ENCODE data around the gene NDUFAF3. TPM values are rescaled to one million over a fixed set of nuclear protein-coding genes. Genes with fewer than 3 reads are reported as not detected.
A peak's percentile ranks its signal among the peaks of the same experiment; 100 is the strongest.

NDUFAF3 gene
- total and polyA plus RNA-seq, 2 of the 4 experiments (the other 2 are of a cell fraction), result 26.5 to 112 TPM

DNA sequence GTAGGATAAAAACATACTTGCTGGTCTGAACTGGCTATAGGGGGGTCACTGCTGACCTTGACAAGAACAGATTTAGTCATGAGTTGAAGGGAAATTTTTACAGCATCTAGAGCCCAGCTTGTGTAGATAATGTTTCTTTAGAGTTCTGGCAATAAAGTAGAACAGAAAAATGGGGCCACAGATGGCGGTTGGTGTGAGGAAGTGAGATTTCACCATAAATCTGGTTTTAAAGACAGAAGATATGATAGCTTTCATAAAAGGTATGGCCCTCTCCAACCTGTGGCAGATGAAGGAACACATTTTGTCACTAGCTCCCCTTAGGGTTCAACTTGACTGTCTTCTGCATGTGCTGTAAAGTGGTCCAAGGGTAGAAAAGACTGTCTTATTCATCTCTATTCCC is 31.6 kb downstream of the NDUFAF3 start:
- H2AK9ac ChIP-seq (replicated peaks; ENCODE audit: low read depth, low read length, poor library complexity), result no peak overlapping the region
- no peak overlapping the region for H2BK120ac ChIP-seq (ENCODE audit: low read depth, low read length)
- H3K4me1 ChIP-seq (ENCODE audit: control insufficient read depth, insufficient read depth, low read length), result peaks cover 2% of the 10 kb centered on the region; the same call in 1 of the 2 replicates
- ATAC-seq (ENCODE audit: low read depth), result no peak
- in situ Hi-C loops (cut with MboI; ENCODE audit: low sequenced_read_pairs), result no loop called here
- no peak overlapping the region for H3K4ac ChIP-seq (ENCODE audit: low read depth, low read length)
- peak overlapping the region; percentile 54; the same call in 1 of the 2 replicates for H3K18ac ChIP-seq (ENCODE audit: low read depth, low read length)
- no peak overlapping the region for H3K9ac ChIP-seq (ENCODE audit: low read depth, low read length)
- H3K4me2 ChIP-seq (ENCODE audit: low read depth, low read length), result no peak overlapping the region
- no TSS peak for BruUV-seq (replicated peaks)
- H3K9me1 ChIP-seq (ENCODE audit: insufficient read depth, low read length), result peaks cover 19% of the 10 kb centered on the region
- CTCF ChIA-PET, result interaction anchor here (0.5 kb wide), 1 partner anchor 96 kb away, joined by 3 read pairs; no protein-coding TSS in a partner anchor
- no peak overlapping the region for H2BK20ac ChIP-seq (ENCODE audit: low read depth, low read length)
- POLR2A ChIA-PET (ENCODE audit: unreplicated experiment), result no interaction called here
- H4K20me1 ChIP-seq (ENCODE audit: insufficient read depth, low read length), result peaks cover 7% of the 10 kb centered on the region; the same call in 1 of the 2 replicates
- intact Hi-C loops (cut with micrococcal nuclease), result no loop called here
- H3K36me3 ChIP-seq (ENCODE audit: control insufficient read depth, insufficient read depth, low read length), result peaks cover 35% of the 10 kb centered on the region
- no peaks in the 10 kb centered on the region for H3K9me3 ChIP-seq (ENCODE audit: control insufficient read depth, insufficient read depth, low read length)
- dilution Hi-C loops (cut with HindIII; ENCODE audit: low sequenced_read_pairs, unreplicated experiment), result no loop called here
- peak overlapping the region; percentile 58; the same call in 1 of the 2 replicates for H3K27ac ChIP-seq (ENCODE audit: insufficient read depth, low read length)
- peaks cover 49 to 74% of the 10 kb centered on the region in 2 experiments for H3K79me1 ChIP-seq (ENCODE audit: low read depth in 1 of 2, low read length in 2 of 2)
- H3K23ac ChIP-seq (ENCODE audit: low read depth, low read length), result peak overlapping the region; percentile 13; the same call in 1 of the 2 replicates
- WGBS, 2 experiments (ENCODE audit: extremely low coverage in 2 of 2, insufficient read length in 1 of 2), result no CpG with 5 or more reads among the region's 1 CpG
- H3K14ac ChIP-seq (replicated peaks; ENCODE audit: low read depth, low read length), result no peak overlapping the region
- TF ChIP-seq CEBPB (IDR thresholded peaks at IDR 0.05; ENCODE audit: low read depth, low read length), result no peak
- TF ChIP-seq RAD21 (IDR thresholded peaks at IDR 0.05; ENCODE audit: low read length), result no peak
- TF ChIP-seq RFX5 (IDR thresholded peaks at IDR 0.05; ENCODE audit: low read depth, low read length), result no peak
- TF ChIP-seq, protein P1, sequence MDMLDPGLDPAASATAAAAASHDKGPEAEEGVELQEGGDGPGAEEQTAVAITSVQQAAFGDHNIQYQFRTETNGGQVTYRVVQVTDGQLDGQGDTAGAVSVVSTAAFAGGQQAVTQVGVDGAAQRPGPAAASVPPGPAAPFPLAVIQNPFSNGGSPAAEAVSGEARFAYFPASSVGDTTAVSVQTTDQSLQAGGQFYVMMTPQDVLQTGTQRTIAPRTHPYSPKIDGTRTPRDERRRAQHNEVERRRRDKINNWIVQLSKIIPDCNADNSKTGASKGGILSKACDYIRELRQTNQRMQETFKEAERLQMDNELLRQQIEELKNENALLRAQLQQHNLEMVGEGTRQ (IDR thresholded peaks at IDR 0.05; ENCODE audit: low read depth, low read length), result no peak
- no peak for TF ChIP-seq POLR2A (IDR thresholded peaks at IDR 0.05; ENCODE audit: low read depth, low read length)
- TF ChIP-seq, protein P2, sequence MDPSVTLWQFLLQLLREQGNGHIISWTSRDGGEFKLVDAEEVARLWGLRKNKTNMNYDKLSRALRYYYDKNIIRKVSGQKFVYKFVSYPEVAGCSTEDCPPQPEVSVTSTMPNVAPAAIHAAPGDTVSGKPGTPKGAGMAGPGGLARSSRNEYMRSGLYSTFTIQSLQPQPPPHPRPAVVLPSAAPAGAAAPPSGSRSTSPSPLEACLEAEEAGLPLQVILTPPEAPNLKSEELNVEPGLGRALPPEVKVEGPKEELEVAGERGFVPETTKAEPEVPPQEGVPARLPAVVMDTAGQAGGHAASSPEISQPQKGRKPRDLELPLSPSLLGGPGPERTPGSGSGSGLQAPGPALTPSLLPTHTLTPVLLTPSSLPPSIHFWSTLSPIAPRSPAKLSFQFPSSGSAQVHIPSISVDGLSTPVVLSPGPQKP (IDR thresholded peaks at IDR 0.05; ENCODE audit: borderline replicate concordance, low read depth, low read length), result no peak
- TF ChIP-seq NFE2L2 (IDR thresholded peaks at IDR 0.05; ENCODE audit: low read depth, low read length), result no peak
- TF ChIP-seq SMC3 (IDR thresholded peaks at IDR 0.05; ENCODE audit: low read depth, low read length), result no peak
- no peak for TF ChIP-seq FOS (IDR thresholded peaks at IDR 0.05; ENCODE audit: low read depth, low read length)
- no peak for TF ChIP-seq MAFK (IDR thresholded peaks at IDR 0.05; ENCODE audit: low read depth, low read length)
- no peak for TF ChIP-seq CHD1 (IDR thresholded peaks at IDR 0.05; ENCODE audit: low read depth, low read length)
- TF ChIP-seq RCOR1 (IDR thresholded peaks at IDR 0.05; ENCODE audit: insufficient replicate concordance, low read length), result no peak
- TF ChIP-seq, protein P3, sequence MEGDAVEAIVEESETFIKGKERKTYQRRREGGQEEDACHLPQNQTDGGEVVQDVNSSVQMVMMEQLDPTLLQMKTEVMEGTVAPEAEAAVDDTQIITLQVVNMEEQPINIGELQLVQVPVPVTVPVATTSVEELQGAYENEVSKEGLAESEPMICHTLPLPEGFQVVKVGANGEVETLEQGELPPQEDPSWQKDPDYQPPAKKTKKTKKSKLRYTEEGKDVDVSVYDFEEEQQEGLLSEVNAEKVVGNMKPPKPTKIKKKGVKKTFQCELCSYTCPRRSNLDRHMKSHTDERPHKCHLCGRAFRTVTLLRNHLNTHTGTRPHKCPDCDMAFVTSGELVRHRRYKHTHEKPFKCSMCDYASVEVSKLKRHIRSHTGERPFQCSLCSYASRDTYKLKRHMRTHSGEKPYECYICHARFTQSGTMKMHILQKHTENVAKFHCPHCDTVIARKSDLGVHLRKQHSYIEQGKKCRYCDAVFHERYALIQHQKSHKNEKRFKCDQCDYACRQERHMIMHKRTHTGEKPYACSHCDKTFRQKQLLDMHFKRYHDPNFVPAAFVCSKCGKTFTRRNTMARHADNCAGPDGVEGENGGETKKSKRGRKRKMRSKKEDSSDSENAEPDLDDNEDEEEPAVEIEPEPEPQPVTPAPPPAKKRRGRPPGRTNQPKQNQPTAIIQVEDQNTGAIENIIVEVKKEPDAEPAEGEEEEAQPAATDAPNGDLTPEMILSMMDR (conservative IDR thresholded peaks at IDR 0.05; ENCODE audit: low read depth, low read length), result no peak
- no peak for TF ChIP-seq BHLHE40 (IDR thresholded peaks at IDR 0.05; ENCODE audit: low read depth, low read length)
- no peak for TF ChIP-seq MAZ (IDR thresholded peaks at IDR 0.05; ENCODE audit: borderline replicate concordance, low read depth, low read length)
- TF ChIP-seq MXI1 (IDR thresholded peaks at IDR 0.05; ENCODE audit: borderline replicate concordance, low read depth, low read length), result no peak
- no peak for DNase-seq
- no peak overlapping the region for H2BK15ac ChIP-seq (ENCODE audit: low read depth, low read length)
- H3K27me3 ChIP-seq (ENCODE audit: control insufficient read depth, insufficient read depth, low read length), result no peaks in the 10 kb centered on the region
- no peak overlapping the region for H4K5ac ChIP-seq (ENCODE audit: low read depth, low read length)
- 0 out of 4 replicates have a peak overlapping the region, but pooled peaks of 1 of the 2 experiments have one; percentile 43 for H4K8ac ChIP-seq (ENCODE audit: low read depth in 2 of 2, low read length in 2 of 2)
- peak overlapping the region; percentile 25 for H2BK5ac ChIP-seq (ENCODE audit: low read depth, low read length, poor library complexity, severe bottlenecking)
- H3K56ac ChIP-seq (ENCODE audit: extremely low read depth, insufficient read depth, low read length), result no peak overlapping the region
- H2AFZ ChIP-seq (replicated peaks; ENCODE audit: low read length, poor library complexity), result no peak overlapping the region
- H2AK5ac ChIP-seq (ENCODE audit: low read depth, low read length), result no peak overlapping the region; the same call in 1 of the 2 replicates
- H4K91ac ChIP-seq (ENCODE audit: insufficient read depth, low read depth, low read length), result no peak overlapping the region
- H3K4me3 ChIP-seq (ENCODE audit: insufficient read depth, low read depth, low read length), result no peak overlapping the region

Data from IMR-90 (cell line).